ENCODE measurements around the gene FGD4. TPM values are rescaled to one million over a fixed set of nuclear protein-coding genes. Genes with fewer than 3 reads are reported as not detected.

Gene FGD4
- total RNA-seq, 6 experiments from 2014 or later, result 1.9 to 5.6 (median 4.8) TPM

DNA sequence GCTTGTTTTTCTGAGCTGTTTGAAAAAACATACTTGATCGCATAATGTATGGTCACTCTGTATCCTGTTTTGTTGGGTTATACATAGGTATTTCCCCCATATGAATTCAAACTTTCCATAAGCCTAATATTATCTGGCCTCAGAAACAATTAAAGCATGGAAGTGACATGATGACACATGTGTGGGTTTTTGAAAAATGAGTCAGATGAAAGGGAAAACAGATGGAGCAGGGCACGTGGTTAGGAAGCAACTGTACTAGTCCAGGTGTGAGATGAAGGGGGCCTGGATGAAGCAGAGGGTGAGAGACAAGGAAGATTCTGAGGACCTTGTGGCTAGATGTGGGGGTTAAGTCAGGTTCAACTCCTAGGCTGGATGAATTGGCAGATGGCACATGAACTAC, 187.0 kb downstream of the FGD4 start:
- H3K27me3 Mint-ChIP-seq (ENCODE audit: insufficient read depth), result peaks cover 3% of the 10 kb centered on the region
- DNase-seq, result no peak
- H3K27ac Mint-ChIP-seq, result no peak overlapping the region; the same call in 1 of the 2 replicates
- H3K9me3 Mint-ChIP-seq, result no peaks in the 10 kb centered on the region
- no peaks in the 10 kb centered on the region for H3K36me3 Mint-ChIP-seq (ENCODE audit: low read depth)
- peaks cover 37% of the 10 kb centered on the region for H3K4me1 Mint-ChIP-seq (ENCODE audit: low read depth)
- TF ChIP-seq, protein P1, sequence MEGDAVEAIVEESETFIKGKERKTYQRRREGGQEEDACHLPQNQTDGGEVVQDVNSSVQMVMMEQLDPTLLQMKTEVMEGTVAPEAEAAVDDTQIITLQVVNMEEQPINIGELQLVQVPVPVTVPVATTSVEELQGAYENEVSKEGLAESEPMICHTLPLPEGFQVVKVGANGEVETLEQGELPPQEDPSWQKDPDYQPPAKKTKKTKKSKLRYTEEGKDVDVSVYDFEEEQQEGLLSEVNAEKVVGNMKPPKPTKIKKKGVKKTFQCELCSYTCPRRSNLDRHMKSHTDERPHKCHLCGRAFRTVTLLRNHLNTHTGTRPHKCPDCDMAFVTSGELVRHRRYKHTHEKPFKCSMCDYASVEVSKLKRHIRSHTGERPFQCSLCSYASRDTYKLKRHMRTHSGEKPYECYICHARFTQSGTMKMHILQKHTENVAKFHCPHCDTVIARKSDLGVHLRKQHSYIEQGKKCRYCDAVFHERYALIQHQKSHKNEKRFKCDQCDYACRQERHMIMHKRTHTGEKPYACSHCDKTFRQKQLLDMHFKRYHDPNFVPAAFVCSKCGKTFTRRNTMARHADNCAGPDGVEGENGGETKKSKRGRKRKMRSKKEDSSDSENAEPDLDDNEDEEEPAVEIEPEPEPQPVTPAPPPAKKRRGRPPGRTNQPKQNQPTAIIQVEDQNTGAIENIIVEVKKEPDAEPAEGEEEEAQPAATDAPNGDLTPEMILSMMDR (IDR thresholded peaks at IDR 0.05), result no peak
- H3K4me3 Mint-ChIP-seq, result no peak overlapping the region

DNA sequence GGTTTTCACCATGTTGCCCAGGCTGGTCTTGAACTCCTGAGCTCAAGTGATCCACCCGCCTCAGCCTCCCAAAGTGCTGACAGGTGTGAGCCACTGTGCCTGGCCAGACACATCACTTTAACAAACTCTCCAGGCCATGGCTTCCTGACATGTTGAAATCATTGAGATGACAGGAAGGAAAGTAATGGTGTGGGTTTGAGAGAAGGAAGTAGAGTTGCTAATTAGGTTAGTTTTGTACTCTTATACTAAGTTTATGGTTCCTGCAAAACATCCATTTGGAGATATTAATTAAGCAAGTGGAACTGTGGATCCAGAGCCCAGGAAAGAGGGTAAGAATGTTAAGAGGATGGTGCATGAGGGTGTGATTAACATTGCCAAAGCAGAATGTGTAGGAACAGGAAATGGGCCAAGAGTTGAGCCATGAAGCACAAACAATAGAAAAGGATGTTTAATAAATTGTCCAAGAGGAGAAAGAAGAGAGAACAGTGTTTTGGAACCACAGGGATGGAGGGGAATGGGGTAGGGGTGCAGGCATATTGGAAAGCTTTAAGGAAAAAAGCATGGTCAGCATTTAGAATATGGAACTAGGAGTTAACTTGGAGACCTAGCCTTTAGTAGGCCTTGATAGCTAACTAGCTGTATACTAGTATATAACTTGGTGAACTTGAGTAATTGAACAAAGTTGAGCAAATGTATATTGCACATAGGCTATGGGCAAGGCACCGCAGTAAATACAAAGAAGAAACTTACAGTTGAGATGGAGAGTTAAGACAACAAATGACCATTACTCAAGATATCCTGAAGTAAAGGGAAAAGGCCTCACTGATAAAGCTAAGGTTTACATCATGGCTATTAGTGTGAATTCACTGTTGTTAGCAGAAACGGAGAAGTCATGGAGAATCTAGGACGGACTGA, 188.5 kb downstream of the FGD4 start:
- no peak overlapping the region for H3K4me3 Mint-ChIP-seq
- DNase-seq, result no peak
- H3K9me3 Mint-ChIP-seq, result no peaks in the 10 kb centered on the region
- TF ChIP-seq, protein P1 (IDR thresholded peaks at IDR 0.05), result no peak
- no peaks in the 10 kb centered on the region for H3K36me3 Mint-ChIP-seq (ENCODE audit: low read depth)
- H3K27ac Mint-ChIP-seq, result no peak overlapping the region
- peaks cover 3% of the 10 kb centered on the region; the same call in 1 of the 2 replicates for H3K27me3 Mint-ChIP-seq (ENCODE audit: insufficient read depth)
- peaks cover 31% of the 10 kb centered on the region for H3K4me1 Mint-ChIP-seq (ENCODE audit: low read depth)

DNA sequence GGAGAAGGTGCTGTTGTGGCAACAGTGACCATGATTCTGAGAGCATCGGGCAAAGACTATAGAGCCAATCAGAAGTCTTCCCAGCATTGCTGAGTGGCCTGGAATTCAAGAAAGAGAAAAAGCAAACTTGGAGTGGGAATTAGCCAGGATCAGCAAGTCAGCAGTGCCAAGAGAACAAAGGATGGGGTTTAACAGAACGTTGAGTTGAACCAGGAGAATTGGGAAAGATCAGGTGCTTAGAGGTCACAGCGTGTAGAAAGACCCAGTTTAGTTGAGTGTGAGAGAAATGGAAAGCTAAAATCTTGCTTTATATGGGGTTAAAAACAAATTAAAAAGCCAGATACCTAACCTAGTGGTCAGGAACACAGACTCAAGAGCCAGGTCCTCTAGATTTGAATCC, 189.2 kb downstream of the FGD4 start:
- Mint-ChIP-seq H3K36me3 (ENCODE audit: low read depth) (no peaks in the 10 kb centered on the region), H3K9me3 (no peaks in the 10 kb centered on the region), H3K4me3 (no peak overlapping the region), H3K4me1 (ENCODE audit: low read depth) (peaks cover 30% of the 10 kb centered on the region), H3K27me3 (ENCODE audit: insufficient read depth) (peaks cover 3% of the 10 kb centered on the region; the same call in 1 of the 2 replicates), H3K27ac (no peak overlapping the region)
- TF ChIP-seq, protein P1 (IDR thresholded peaks at IDR 0.05), result no peak
- DNase-seq, result no peak

DNA sequence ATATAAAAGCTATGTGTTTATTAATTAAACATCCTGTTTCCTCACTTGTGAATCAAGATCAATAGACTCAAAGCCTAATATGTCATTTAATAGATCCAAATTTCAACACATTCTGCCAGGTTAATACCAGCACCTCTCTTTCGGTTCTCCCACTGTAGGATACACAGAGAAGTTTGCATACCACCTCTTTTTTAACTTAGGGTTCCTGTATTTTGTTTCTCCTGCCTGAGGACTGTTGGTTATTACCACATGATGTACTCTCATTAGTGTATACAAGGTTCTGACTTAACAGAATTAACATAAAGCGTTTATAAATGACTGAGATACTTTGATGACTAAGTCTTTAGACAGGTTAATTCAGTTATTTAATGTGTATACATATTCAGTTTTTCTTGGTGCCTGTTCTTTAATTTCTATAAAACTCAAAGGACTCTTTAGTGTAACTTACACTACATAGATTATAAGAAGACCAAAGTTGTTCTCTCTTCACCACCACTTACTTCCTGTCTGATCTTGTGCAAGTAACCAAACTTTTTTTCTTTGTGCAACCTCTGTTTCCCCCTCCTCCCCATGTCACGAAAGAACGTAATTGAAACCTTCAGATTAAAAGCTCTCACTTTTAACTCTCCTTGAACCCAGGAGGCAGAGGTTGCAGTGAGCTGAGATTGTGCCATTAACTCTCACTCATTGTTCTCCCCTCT, 190.0 kb downstream of the FGD4 start:
- H3K27ac Mint-ChIP-seq, result no peak overlapping the region
- no peak for DNase-seq
- H3K4me1 Mint-ChIP-seq (ENCODE audit: low read depth), result peaks cover 29% of the 10 kb centered on the region
- H3K9me3 Mint-ChIP-seq, result no peaks in the 10 kb centered on the region
- TF ChIP-seq, protein P1 (IDR thresholded peaks at IDR 0.05), result no peak
- H3K4me3 Mint-ChIP-seq, result no peak overlapping the region
- peaks cover 3% of the 10 kb centered on the region; the same call in 1 of the 2 replicates for H3K27me3 Mint-ChIP-seq (ENCODE audit: insufficient read depth)
- H3K36me3 Mint-ChIP-seq (ENCODE audit: low read depth), result no peaks in the 10 kb centered on the region

DNA sequence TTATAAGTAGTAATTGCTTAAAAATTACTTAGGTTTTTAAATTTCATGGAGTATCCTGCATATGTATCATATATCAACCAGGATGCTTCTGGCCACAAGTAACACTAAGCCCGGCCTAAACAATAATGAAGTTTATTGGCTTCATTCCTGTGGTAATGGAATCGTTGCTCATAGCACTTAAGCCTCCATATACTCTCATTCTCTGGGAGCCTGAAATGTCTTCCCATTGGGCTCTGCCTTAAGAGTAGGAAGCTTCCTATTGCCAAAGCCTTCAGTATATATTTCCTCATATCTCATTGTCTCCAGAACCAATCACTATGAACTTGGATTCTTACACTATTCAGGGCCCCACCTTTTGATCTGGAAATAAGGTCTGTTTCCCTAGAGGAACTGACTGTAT, 195.9 kb downstream of the FGD4 start:
- Mint-ChIP-seq H3K27ac (no peak overlapping the region), H3K27me3 (ENCODE audit: insufficient read depth) (peaks cover 3% of the 10 kb centered on the region; the same call in 1 of the 2 replicates), H3K4me1 (ENCODE audit: low read depth) (peaks cover 18% of the 10 kb centered on the region), H3K36me3 (ENCODE audit: low read depth) (no peaks in the 10 kb centered on the region), H3K9me3 (no peaks in the 10 kb centered on the region), H3K4me3 (no peak overlapping the region)
- DNase-seq, result peak; percentile 76
- TF ChIP-seq, protein P1 (IDR thresholded peaks at IDR 0.05), result no peak
